ENCODE data around the gene PCDHA5. TPM values are rescaled to one million over a fixed set of nuclear protein-coding genes. Genes with fewer than 3 reads are reported as not detected.

The PCDHA5 gene
- total RNA-seq = 0.09 TPM in 2 replicates

GRCh38 chr5:140821375-140822280 is at the start of gene PCDHA5:
PCDHA5 (plus strand) TSS chr5:140821613.

GRCh38 chr5:140785905-140786686 is 35.3 kb upstream of the PCDHA5 start, which contains the start of gene PCDHA1:
PCDHA1 (plus strand) TSS chr5:140786140.

GRCh38 chr5:140794595-140795258 is 26.7 kb upstream of the PCDHA5 start, which contains the start of gene PCDHA2:
PCDHA2 (plus strand) TSS chr5:140794852.

GRCh38 chr5:140800816-140801493 is 20.5 kb upstream of the PCDHA5 start, which contains the start of gene PCDHA3:
PCDHA3 (plus strand) TSS chr5:140801057.

GRCh38 chr5:140806834-140807775 is 14.3 kb upstream of the PCDHA5 start, which contains the start of gene PCDHA4:
PCDHA4 (plus strand) TSS chr5:140807068.

GRCh38 chr5:140827704-140828361 is 6.4 kb downstream of the PCDHA5 start, which contains the start of gene PCDHA6:
PCDHA6 (plus strand) TSS chr5:140827960; CDS start chr5:140828092, 132 bp downstream.

GRCh38 chr5:140833993-140834392 is 12.6 kb downstream of the PCDHA5 start, which contains the start of gene PCDHA7:
PCDHA7 (plus strand) TSS chr5:140834269; CDS start chr5:140834384, 115 bp downstream.

GRCh38 chr5:140840978-140841962 is 19.9 kb downstream of the PCDHA5 start, which contains the start of gene PCDHA8:
PCDHA8 (plus strand) TSS chr5:140841187; CDS start chr5:140841322, 135 bp downstream.

GRCh38 chr5:140848139-140849102 is 27.0 kb downstream of the PCDHA5 start, which contains the start of gene PCDHA9:
PCDHA9 (plus strand) TSS chr5:140848382; CDS start chr5:140848496, 114 bp downstream.

GRCh38 chr5:140855772-140856674 is 34.6 kb downstream of the PCDHA5 start, which contains the start of gene PCDHA10:
PCDHA10 (plus strand) TSS chr5:140855897; CDS start chr5:140856049, 152 bp downstream.

GRCh38 chr5:140868721-140869554 is 47.5 kb downstream of the PCDHA5 start, which contains the start of gene PCDHA11:
PCDHA11 (plus strand) TSS chr5:140868957; CDS start chr5:140869104, 147 bp downstream.

Measured in endothelial cell of coronary artery (primary cell).